Measurements from ENCODE around the gene CLSTN3.

DNA sequence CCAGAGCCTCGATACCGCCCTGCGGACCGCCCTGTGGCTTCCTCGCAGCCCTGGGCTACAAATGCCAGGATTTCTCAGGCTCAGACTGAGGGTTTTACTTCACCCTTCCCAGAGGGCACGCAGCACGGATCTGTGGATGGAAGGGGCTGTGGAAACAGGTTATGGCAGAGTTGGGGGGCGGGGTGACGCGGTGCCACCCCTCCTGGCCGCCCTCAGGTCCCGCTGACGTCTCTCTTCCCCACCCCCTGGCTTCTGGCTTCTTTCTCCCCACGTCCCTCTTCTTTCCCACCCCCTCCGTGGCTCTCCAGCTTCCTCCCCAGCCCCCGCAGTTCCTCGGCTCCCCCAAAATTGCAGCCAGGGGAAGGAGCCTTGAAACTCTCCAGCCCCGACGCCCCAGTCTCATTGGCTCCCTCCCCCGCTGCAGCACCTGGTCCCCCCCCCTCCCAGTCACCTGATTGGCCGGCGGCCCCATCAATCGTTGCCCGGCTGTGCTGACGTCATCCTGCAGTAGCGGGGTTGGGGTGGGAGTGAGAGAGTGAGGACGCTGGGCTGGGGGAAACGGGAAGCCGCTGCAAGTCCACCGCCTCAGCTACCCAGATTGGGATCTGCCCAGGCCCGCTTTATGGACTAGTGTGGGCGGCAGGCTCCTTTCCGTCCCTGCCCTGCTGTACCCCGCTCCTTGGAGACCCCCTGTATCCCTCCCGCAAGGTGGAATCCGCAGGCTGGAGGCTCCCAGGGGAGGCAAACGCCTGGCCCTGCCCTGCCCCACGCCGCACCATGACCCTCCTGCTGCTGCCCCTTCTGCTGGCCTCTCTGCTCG lies at the start of gene CLSTN3:
- TF ChIP-seq, protein P1, sequence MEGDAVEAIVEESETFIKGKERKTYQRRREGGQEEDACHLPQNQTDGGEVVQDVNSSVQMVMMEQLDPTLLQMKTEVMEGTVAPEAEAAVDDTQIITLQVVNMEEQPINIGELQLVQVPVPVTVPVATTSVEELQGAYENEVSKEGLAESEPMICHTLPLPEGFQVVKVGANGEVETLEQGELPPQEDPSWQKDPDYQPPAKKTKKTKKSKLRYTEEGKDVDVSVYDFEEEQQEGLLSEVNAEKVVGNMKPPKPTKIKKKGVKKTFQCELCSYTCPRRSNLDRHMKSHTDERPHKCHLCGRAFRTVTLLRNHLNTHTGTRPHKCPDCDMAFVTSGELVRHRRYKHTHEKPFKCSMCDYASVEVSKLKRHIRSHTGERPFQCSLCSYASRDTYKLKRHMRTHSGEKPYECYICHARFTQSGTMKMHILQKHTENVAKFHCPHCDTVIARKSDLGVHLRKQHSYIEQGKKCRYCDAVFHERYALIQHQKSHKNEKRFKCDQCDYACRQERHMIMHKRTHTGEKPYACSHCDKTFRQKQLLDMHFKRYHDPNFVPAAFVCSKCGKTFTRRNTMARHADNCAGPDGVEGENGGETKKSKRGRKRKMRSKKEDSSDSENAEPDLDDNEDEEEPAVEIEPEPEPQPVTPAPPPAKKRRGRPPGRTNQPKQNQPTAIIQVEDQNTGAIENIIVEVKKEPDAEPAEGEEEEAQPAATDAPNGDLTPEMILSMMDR (IDR thresholded peaks at IDR 0.05; ENCODE audit: low read depth, low read length, poor library complexity, severe bottlenecking): no peak
- TF ChIP-seq EZH2phosphoT487 (IDR thresholded peaks at IDR 0.05; ENCODE audit: borderline replicate concordance, low read length): no peak
